GM21447 (cell line): ENCODE results near the gene TNFRSF8.

Source experiments
- ATAC-seq: cut with Tn5 transposase; IDR thresholded peaks from one replicate; pipeline ENCODE4 v1.9.1; 2021; ENCODE audit not compliant: unreplicated experiment

TNFRSF8 gene

GRCh38 chr1:12113433-12114339 lies 50.6 kb downstream of the TNFRSF8 start:
- no peak for ATAC-seq

- ATAC-seq: no peak
These were observed 51.2 kb downstream of the TNFRSF8 start for GRCh38 chr1:12114340-12114683.

DNA sequence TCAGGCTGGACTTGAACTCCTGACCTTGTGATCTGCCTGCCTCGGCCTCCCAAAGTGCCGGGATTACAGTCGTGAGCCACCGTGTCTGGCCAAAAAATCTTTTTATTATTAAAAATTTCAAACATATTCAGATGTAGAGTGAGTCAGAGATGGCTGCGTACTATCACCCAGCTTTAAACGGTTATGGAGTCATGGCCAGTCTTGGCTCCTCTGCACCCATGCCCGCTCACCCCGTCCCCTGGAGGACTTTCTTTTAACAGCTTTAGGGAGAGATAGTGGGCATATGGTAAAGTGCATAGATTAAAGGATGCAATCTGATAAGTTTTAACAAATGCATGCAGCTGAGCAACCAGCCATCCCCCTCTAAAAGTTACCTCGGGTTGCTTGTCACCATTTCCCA lies 51.8 kb downstream of the TNFRSF8 start:
- no peak for ATAC-seq

DNA sequence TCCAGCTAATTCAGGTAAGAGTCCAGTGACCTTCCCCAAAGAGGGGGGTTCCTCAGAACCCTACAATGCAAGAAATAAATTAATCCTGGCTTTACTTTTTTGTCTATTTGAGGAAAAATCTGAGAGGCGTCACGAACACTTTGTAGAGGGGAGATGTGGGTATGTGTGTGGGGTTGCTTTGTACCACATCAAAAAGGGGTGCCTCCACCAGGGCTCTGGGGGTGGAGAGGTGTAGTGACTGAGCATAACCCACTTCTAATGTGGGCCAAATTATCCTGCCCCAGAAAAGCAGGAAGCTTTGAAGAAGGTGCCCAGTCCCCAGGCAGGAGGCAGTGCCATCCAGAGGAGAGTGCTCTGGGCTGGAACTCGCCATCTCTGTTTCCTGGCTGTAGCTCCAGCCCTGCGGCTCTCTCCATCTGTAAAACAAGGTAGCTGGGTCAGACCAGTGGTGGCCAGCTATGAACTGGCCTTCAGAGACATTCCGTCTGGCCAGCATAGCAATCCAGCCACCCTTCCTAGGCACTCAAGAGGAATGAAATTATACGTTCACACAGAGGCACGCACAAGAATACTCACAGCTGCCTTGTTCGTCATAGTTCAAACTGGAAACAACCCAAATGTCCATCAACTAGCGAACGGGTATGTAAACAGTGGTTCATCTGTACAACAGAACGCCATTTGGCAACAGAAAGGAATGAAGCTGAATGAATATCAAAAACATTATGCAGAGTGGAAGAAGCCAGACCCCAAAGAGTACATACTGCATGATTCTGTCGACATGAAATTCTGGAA lies 58.3 kb downstream of the TNFRSF8 start:
- ATAC-seq: no peak

GRCh38 chr1:12123172-12123571 lies 60.1 kb downstream of the TNFRSF8 start:
- no peak for ATAC-seq

GRCh38 chr1:12124693-12125421 lies 61.8 kb downstream of the TNFRSF8 start:
- no peak for ATAC-seq

- ATAC-seq: no peak
These were observed 62.6 kb downstream of the TNFRSF8 start for GRCh38 chr1:12125422-12126355.

DNA sequence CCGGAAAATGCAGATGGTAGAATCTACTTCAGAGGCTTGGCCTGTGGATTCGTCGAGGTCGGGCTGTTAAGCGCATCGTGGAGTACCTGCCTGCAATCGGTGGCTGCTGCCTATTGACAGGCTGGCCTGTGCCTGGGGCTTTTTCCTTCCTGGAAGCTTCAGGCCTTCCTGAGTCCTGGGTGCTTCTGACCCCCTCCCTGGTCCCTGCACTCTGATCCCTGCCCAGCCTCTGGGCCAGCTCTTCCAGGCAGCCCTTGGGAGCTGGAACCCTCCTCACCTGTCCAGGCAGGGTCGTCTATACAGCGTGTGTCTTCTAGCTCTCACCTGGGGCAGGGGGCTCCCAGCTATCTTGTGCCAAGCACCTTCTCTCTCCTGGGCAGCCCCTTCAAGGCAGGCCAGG lies 63.7 kb downstream of the TNFRSF8 start:
- ATAC-seq: no peak

DNA sequence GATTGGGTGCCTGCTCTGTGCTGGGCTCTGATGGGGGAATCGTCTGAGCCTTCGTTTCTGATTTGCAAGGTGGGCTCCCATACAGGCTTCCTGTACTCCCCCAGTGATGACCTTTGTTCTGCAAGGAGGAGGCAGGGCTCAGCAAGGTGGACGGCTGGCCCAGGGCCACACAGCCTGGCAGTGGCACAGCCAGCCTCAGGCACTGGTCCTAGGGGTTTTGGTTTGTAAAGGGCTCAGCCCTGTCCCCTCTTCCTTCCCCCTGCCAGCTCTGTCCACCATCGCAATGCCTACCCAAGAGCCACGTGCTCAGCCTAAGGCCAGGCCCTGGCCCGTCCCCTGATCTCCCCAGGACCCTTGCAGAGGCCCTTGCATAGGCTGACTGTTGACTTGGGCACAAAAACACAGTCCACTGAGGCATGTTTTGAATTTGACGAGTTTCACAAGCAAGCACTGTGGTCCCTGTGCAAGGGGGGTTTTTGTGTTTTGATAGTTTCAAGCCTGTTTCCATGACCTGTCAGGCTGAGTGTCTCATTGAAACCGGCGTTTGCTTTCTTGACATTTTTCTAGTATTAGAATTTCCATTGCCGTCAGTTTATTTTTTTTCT lies 64.2 kb downstream of the TNFRSF8 start:
- ATAC-seq: no peak

DNA sequence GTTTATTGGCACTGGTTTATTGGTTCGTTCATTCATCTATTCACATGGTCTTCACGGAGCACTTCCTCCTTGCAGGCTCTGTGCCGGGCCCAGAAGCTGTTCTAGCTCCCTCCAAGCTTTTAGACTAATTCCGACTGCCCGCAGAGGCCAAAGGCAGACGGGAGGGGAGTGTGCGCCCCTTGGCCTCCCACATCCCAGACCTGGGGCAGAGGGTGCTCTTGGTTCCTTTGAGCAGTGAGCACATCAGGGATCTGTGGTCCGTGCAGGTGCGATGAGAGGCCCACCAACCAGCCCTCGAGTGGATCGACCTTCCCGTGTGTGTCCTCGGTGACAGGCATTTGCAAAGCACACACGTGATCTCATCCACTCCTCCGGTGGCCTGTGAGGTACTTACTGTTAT lies 65.0 kb downstream of the TNFRSF8 start:
- no peak for ATAC-seq

- no peak for ATAC-seq
These were observed 66.5 kb downstream of the TNFRSF8 start for GRCh38 chr1:12129624-12130023.

- ATAC-seq: no peak
These were observed 67.5 kb downstream of the TNFRSF8 start for GRCh38 chr1:12130466-12131130.

GRCh38 chr1:12132078-12132477 lies 69.0 kb downstream of the TNFRSF8 start:
- no peak for ATAC-seq

DNA sequence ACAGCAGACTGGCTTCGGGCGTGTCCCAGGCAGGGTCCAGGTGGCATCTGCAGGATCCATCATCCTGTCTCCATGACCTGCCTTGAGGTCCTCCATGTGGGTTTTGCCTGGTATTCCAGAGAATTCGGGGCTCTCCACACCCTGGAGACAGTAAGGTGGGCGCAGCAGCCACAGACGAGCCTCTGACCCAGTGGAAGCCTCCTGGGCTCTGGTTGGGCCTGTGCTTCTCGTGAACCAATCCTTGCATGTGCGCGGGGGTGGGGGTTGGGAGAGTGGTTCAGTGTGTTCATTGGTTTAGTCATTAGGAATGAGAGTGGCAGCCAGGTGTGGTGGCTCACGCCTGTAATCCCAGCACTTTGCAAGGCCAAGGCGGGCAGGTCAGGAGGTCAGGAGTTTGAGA lies 71.6 kb downstream of the TNFRSF8 start:
- no peak for ATAC-seq

DNA sequence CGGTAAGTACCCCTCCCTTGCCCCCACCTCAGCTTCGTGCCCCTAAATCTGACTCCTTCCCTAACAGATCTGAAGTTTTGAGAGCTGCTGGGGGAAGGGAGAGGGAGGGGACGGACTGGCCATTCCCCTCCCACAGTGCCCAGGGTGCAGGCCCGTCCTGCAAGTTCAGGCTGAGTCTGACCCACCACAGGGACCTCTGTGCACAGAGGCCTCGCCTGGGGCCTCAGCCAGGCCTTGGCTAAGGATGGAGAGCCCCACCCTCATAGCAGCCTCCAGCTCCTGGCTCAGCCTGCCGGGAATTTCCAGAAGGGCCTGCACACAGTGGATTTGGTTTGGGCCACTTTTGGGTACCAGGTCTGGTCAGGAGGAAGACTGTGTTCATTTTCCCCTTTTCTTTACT lies 72.5 kb downstream of the TNFRSF8 start:
- no peak for ATAC-seq

DNA sequence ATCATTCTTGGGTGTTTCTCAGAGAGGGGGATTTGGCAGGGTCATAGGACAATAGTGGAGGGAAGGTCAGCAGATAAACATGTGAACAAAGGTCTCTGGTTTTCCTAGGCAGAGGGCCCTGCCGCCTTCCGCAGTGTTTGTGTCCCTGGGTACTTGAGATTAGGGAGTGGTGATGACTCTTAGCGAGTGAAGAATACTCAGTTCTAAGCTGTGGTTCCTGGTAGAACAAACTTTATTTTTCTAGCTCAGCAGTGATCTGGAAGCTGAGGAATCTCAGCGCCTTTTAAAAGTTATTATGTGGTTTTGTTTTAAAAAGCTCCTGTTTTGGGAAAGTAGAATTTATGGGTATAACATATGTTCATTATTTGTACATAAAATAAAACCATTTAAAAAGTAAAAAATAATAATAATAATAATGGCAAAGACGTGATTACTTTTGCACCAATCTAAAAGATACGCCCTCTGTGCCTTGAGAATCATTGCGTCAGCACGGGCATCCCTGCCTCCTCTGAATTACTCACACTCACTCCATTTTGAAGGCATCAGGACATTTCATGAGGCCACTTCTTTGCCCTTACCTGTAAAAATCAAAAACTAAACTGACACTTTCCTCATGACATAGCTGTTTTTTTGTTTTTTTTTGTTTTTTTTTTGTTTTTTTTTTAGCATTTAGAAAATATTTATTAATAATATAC lies 74.0 kb downstream of the TNFRSF8 start:
- no peak for ATAC-seq

- ATAC-seq: no peak
These were observed 75.4 kb downstream of the TNFRSF8 start for GRCh38 chr1:12138196-12139168.

- no peak for ATAC-seq
These were observed 76.9 kb downstream of the TNFRSF8 start for GRCh38 chr1:12140016-12140415.
